Endothelial cell of umbilical vein (primary cell): ENCODE results near the gene SCN3B.

Experiments
- CTCF ChIP-seq, 2 donors: IDR thresholded peaks; 1 replicate in 1 of 2; 2 replicates in 1 of 2; pipeline ENCODE4 v1.5.1; 2011; ENCODE audit warnings: low read length in 2 of 2, mild to moderate bottlenecking in 2 of 2, moderate library complexity in 2 of 2, control low read depth in 1 of 2, inconsistent platforms in 1 of 2, low read depth in 1 of 2; ENCODE audit not compliant: insufficient read depth in 1 of 2; ENCODE audit errors: extremely low read depth in 1 of 2
- MAX ChIP-seq: IDR thresholded peaks from 2 replicates; pipeline ENCODE4 v1.6.1; 2011; ENCODE audit not compliant: insufficient read depth, insufficient read length

- TF ChIP-seq CTCF (IDR thresholded peaks at IDR 0.05; ENCODE audit: extremely low read depth in 1 of 2, insufficient read depth in 1 of 2, low read depth in 1 of 2, low read length in 2 of 2) (no peak), MAX (no peak)
These were observed 23.8 kb upstream of the SCN3B start for GRCh38 chr11:123678246-123678645.
